A673 (cell line): ENCODE data around the gene COPS6. TPM values are rescaled to one million over a fixed set of nuclear protein-coding genes. Genes with fewer than 3 reads are reported as not detected.

Experiments
- BruUV-seq: library from RNA; stranded (reverse); fragments of 400-500 nt; replicated peaks from 2 replicates; lab custom pipeline; 2021; lab: Mats Ljungman, UMichigan
- CTCF ChIA-PET: fragments of 300-600 bp; sonication (Branson Sonifier 250); formaldehyde crosslinking; loops from one replicate; lab custom pipeline; 2022; ENCODE audit warnings: antibody characterized with exemption; lab: Charles Lee
- POLR2A ChIA-PET: fragments of 300-600 bp; sonication (Branson Sonifier 250); formaldehyde crosslinking; loops from one replicate; lab custom pipeline; 2022; ENCODE audit warnings: antibody characterized with exemption; ENCODE audit not compliant: low non-redundant PET; lab: Charles Lee
- DNase-seq: peaks from one replicate; pipeline ENCODE4 v3.0.0-alpha.2; 2015; ENCODE audit warnings: low spot score
- H3K27ac ChIP-seq: fragments of 200-600 bp; sonication (generic); 2 replicates; pipeline ENCODE4 v1.5.1; 2016; ENCODE audit warnings: mixed run types, low read depth, mild to moderate bottlenecking, mixed read lengths, antibody characterized with exemption, low read length; ENCODE audit not compliant: poor library complexity, severe bottlenecking
- H3K27me3 ChIP-seq: fragments of 200-600 bp; sonication (generic); replicated peaks from 2 replicates; pipeline ENCODE4 v1.6.1; 2017; ENCODE audit warnings: mixed run types, low read depth, mild to moderate bottlenecking, mixed read lengths, antibody characterized with exemption, low read length; ENCODE audit not compliant: insufficient read depth, poor library complexity
- H3K36me3 ChIP-seq: fragments of 200-600 bp; sonication (generic); 2 replicates; pipeline ENCODE4 v1.6.1; 2016; ENCODE audit warnings: mixed run types, mild to moderate bottlenecking, mixed read lengths, antibody characterized with exemption, low read length; ENCODE audit not compliant: insufficient read depth, poor library complexity, severe bottlenecking
- H3K4me1 ChIP-seq: fragments of 200-600 bp; sonication (generic); 2 replicates; pipeline ENCODE4 v1.6.1; 2017; ENCODE audit warnings: mixed run types, mild to moderate bottlenecking, mixed read lengths, antibody characterized with exemption, low read length; ENCODE audit not compliant: insufficient read depth, poor library complexity, severe bottlenecking
- H3K4me3 ChIP-seq: fragments of 200-600 bp; sonication (generic); 2 replicates; pipeline ENCODE4 v1.5.1; 2016; ENCODE audit warnings: low read depth, mixed run types, mild to moderate bottlenecking, mixed read lengths, low read length; ENCODE audit not compliant: poor library complexity, severe bottlenecking
- H3K9me3 ChIP-seq: fragments of 200-600 bp; sonication (generic); 2 replicates; pipeline ENCODE4 v1.6.1; 2016; ENCODE audit warnings: mixed run types, low read depth, mild to moderate bottlenecking, mixed read lengths, antibody characterized with exemption, low read length; ENCODE audit not compliant: poor library complexity, severe bottlenecking
- EZH2 ChIP-seq: fragments of 200-600 bp; sonication (generic); IDR thresholded peaks from 2 replicates; pipeline ENCODE4 v1.6.1; 2017; ENCODE audit warnings: borderline replicate concordance, low read depth, mild to moderate bottlenecking, mixed read lengths, antibody characterized with exemption, low read length; ENCODE audit not compliant: poor library complexity, severe bottlenecking
- intact Hi-C: fragments of 100-400 bp; cut with micrococcal nuclease; formaldehyde crosslinking; loops from one replicate; pipeline ENCODE4 v1.10.0; 2022; ENCODE audit not compliant: unreplicated experiment
- total RNA-seq: library from RNA; stranded (reverse); gene quantifications from 2 replicates; pipeline ENCODE4 v1.2.3, GENCODE V29; 2021
- TF ChIP-seq, protein P1 (sequence below): fragments of 300-800, 200-600 bp; sonication (generic); conservative IDR thresholded peaks from 2 replicates; pipeline ENCODE4 v1.5.1; 2017; ENCODE audit warnings: low read depth, mild to moderate bottlenecking, antibody characterized with exemption, low read length, moderate library complexity, mixed read lengths

COPS6 gene
- total RNA-seq, 1 experiment from 2014 or later = 166 TPM

DNA sequence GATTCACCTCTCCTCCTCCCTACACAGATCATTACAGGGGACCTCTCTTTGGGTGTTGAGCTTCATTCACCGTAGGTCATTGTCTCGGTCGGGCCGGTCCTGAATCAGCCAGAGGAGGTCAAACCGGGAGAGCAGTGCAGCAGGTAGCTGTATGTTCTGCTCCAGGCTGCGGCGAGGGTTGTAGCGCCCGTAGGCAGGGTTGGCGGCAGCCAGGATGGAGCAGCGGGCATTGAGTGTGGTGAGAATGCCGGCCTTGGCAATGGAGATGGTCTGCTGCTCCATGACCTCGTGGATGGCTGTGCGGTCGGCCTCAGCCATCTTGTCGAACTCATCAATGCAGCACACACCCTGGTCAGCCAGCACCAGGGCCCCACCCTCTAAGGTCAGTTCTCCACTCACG lies 6.9 kb downstream of the COPS6 start:
- ChIA-PET CTCF (interaction anchor here (0.6 kb wide), 1 partner anchor 69 kb away, joined by 3 read pairs; no protein-coding TSS in a partner anchor), POLR2A (no interaction called here)
- Histone ChIP-seq H3K36me3 (peaks cover 94% of the 10 kb centered on the region), H3K27me3 (no peaks in the 10 kb centered on the region), H3K4me3 (no peak overlapping the region), H3K9me3 (no peaks in the 10 kb centered on the region), H3K27ac (peak overlapping the region; percentile 22), H3K4me1 (peaks cover 25% of the 10 kb centered on the region)
- TF ChIP-seq, protein P1, sequence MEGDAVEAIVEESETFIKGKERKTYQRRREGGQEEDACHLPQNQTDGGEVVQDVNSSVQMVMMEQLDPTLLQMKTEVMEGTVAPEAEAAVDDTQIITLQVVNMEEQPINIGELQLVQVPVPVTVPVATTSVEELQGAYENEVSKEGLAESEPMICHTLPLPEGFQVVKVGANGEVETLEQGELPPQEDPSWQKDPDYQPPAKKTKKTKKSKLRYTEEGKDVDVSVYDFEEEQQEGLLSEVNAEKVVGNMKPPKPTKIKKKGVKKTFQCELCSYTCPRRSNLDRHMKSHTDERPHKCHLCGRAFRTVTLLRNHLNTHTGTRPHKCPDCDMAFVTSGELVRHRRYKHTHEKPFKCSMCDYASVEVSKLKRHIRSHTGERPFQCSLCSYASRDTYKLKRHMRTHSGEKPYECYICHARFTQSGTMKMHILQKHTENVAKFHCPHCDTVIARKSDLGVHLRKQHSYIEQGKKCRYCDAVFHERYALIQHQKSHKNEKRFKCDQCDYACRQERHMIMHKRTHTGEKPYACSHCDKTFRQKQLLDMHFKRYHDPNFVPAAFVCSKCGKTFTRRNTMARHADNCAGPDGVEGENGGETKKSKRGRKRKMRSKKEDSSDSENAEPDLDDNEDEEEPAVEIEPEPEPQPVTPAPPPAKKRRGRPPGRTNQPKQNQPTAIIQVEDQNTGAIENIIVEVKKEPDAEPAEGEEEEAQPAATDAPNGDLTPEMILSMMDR = no peak
- no peak for TF ChIP-seq EZH2
- BruUV-seq = no TSS peak
- no peak for DNase-seq
- intact Hi-C loops = no loop called here

DNA sequence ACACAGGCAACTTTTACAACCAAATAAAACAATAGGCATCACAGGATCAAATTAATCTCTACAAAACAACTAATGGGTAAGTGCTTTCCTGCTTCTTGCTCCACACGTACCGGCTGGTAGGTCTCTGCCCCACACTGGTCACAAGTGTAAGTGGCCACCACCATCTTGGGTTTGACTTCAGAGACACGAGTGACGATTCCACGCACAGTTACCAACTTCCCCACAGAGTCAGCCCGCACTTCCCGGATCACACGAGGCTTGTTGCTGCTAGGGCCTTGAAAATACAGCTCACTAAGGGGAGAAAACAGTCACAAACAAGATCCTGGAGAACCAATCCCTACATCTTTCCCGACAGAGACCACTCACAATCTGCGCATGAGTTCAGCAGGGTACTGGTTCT lies 10.1 kb downstream of the COPS6 start:
- peak overlapping the region; percentile 71 for H3K4me3 ChIP-seq
- intact Hi-C loops = no loop called here
- TF ChIP-seq EZH2 = no peak
- TF ChIP-seq, protein P1 = no peak
- CTCF ChIA-PET = no interaction called here
- BruUV-seq = TSS peak; percentile 46
- peaks cover 29% of the 10 kb centered on the region for H3K4me1 ChIP-seq
- H3K36me3 ChIP-seq = peaks cover 65% of the 10 kb centered on the region
- no peaks in the 10 kb centered on the region for H3K27me3 ChIP-seq
- H3K9me3 ChIP-seq = no peaks in the 10 kb centered on the region
- DNase-seq = no peak
- POLR2A ChIA-PET = no interaction called here
- H3K27ac ChIP-seq = no peak overlapping the region

DNA sequence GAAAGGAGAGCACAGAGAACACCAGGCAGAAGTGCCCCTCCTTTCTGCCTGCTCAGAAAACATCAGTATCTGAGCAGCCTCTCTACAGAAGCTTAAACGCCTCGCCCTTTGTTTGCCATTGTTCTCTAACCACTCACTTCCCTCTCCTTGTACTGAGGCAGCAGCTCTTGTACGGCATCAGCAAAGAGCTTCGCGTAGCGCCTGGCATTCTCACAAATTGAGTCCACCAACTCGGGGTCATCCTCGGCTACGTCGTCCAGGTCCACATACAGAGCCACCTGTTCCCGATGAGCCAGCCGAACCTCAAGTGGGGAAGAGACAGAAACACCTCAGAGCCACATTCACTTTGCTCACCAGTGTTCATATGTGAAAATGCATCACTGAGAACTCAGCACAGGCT lies 10.7 kb downstream of the COPS6 start:
- POLR2A ChIA-PET = no interaction called here
- Histone ChIP-seq H3K4me1 (peaks cover 29% of the 10 kb centered on the region), H3K27me3 (no peaks in the 10 kb centered on the region), H3K27ac (peak overlapping the region; percentile 99), H3K36me3 (peaks cover 62% of the 10 kb centered on the region), H3K4me3 (peak overlapping the region; percentile 71), H3K9me3 (no peaks in the 10 kb centered on the region)
- CTCF ChIA-PET = no interaction called here
- no TSS peak for BruUV-seq
- DNase-seq = no peak
- intact Hi-C loops = no loop called here
- TF ChIP-seq, protein P1 = no peak
- no peak for TF ChIP-seq EZH2
